Progenitor cell of endocrine pancreas (in vitro differentiated cells): ENCODE data around the gene HCFC1. TPM values are rescaled to one million over a fixed set of nuclear protein-coding genes. Genes with fewer than 3 reads are reported as not detected.

ENCODE experiments used
- DNase-seq: peaks from one replicate; pipeline ENCODE4 v3.0.0; 2021; ENCODE audit warnings: low spot score; ENCODE audit not compliant: unreplicated experiment
- H3K27ac Mint-ChIP-seq: 2 replicates; pipeline ENCODE4 v1.8.0; 2021; ENCODE audit warnings: mild to moderate bottlenecking, moderate library complexity, mixed read lengths
- H3K27me3 Mint-ChIP-seq: 2 replicates; pipeline ENCODE4 v1.8.0; 2021; ENCODE audit warnings: mixed read lengths
- H3K36me3 Mint-ChIP-seq: 2 replicates; pipeline ENCODE4 v1.8.0; 2022; ENCODE audit warnings: mixed read lengths; ENCODE audit not compliant: insufficient read depth
- H3K4me1 Mint-ChIP-seq: 2 replicates; pipeline ENCODE4 v1.8.0; 2021; ENCODE audit warnings: low read depth, mixed read lengths
- H3K4me3 Mint-ChIP-seq: 2 replicates; pipeline ENCODE4 v1.8.0; 2021; ENCODE audit warnings: low read depth, mild to moderate bottlenecking, moderate library complexity, mixed read lengths
- H3K9me3 Mint-ChIP-seq: 2 replicates; pipeline ENCODE4 v1.8.0; 2021; ENCODE audit warnings: low read depth, mixed read lengths
- CTCF ChIP-seq: fragments of 200-600 bp; sonication (generic); IDR thresholded peaks from one replicate; pipeline ENCODE4 v1.5.0; 2021; ENCODE audit warnings: antibody characterized with exemption, mild to moderate bottlenecking; ENCODE audit not compliant: unreplicated experiment
- total RNA-seq: library from RNA; stranded (reverse); gene quantifications from 2 replicates; pipeline ENCODE4 v1.2.1, GENCODE V29; 2021

HCFC1 gene
- total RNA-seq, 1 donor from 2014 or later, result 121 TPM

GRCh38 chrX:154015581-154016264, 44.1 kb upstream of the HCFC1 start:
- no peak overlapping the region for H3K27ac Mint-ChIP-seq
- H3K36me3 Mint-ChIP-seq, result peaks cover 4% of the 10 kb centered on the region
- peaks cover 10% of the 10 kb centered on the region for H3K4me1 Mint-ChIP-seq
- no peak for DNase-seq
- H3K27me3 Mint-ChIP-seq, result no peaks in the 10 kb centered on the region
- no peaks in the 10 kb centered on the region for H3K9me3 Mint-ChIP-seq
- peak overlapping the region; percentile 1 for H3K4me3 Mint-ChIP-seq
- TF ChIP-seq CTCF, result no peak

- H3K4me1 Mint-ChIP-seq, result peaks cover 6% of the 10 kb centered on the region
Observed at GRCh38 chrX:154014429-154015380, 43.1 kb upstream of the HCFC1 start.

GRCh38 chrX:154013614-154014360, 42.2 kb upstream of the HCFC1 start:
- Mint-ChIP-seq H3K27me3 (no peaks in the 10 kb centered on the region), H3K27ac (peak overlapping the region; percentile 77), H3K36me3 (peaks cover 5% of the 10 kb centered on the region)

More at GRCh38 chrX:154014429-154015380, 43.1 kb upstream of the HCFC1 start:
- Mint-ChIP-seq H3K27me3 (no peaks in the 10 kb centered on the region), H3K4me3 (no peak overlapping the region), H3K27ac (no peak overlapping the region), H3K9me3 (no peaks in the 10 kb centered on the region), H3K36me3 (peaks cover 4% of the 10 kb centered on the region)
- DNase-seq, result no peak
- TF ChIP-seq CTCF, result no peak

GRCh38 chrX:154013001-154013421, 41.4 kb upstream of the HCFC1 start:
- TF ChIP-seq CTCF, result no peak
- Mint-ChIP-seq H3K27ac (no peak overlapping the region), H3K9me3 (no peaks in the 10 kb centered on the region), H3K27me3 (no peaks in the 10 kb centered on the region), H3K36me3 (peaks cover 7% of the 10 kb centered on the region), H3K4me1 (peaks cover 5% of the 10 kb centered on the region), H3K4me3 (no peak overlapping the region)
- DNase-seq, result no peak

More at GRCh38 chrX:154013614-154014360, 42.2 kb upstream of the HCFC1 start:
- peak; percentile 32 for DNase-seq
- Mint-ChIP-seq H3K4me1 (peaks cover 4% of the 10 kb centered on the region), H3K9me3 (no peaks in the 10 kb centered on the region), H3K4me3 (peak overlapping the region; percentile 26)
- peak; percentile 78 for TF ChIP-seq CTCF
